Activated CD4-positive, alpha-beta T cell treated with anti-CD3 and anti-CD28 coated beads, Interleukin-2, amount 10 ng/mL, durations not matched to agents 7 days and 5 days (primary cell): ENCODE results near the gene ANGPT4. TPM values are rescaled to one million over a fixed set of nuclear protein-coding genes. Genes with fewer than 3 reads are reported as not detected.
"Not testable (repeated sequence)": the region's sequence is repeated elsewhere in the genome, so short reads cannot be mapped to it uniquely, and the experiment has no call there.

Source experiments
- CTCF ChIA-PET: fragments of 350-600 bp; sonication (Branson Sonifier 250); formaldehyde crosslinking; loops from one replicate; lab custom pipeline; 2021; ENCODE audit warnings: antibody characterized with exemption; lab: Charles Lee
- POLR2A ChIA-PET: fragments of 350-600 bp; sonication (Branson Sonifier 250); formaldehyde crosslinking; loops from one replicate; lab custom pipeline; 2021; ENCODE audit warnings: antibody characterized with exemption; lab: Charles Lee
- DNase-seq: peaks from one replicate; pipeline ENCODE4 v3.0.0-alpha.2; 2020
- H3K27ac Mint-ChIP-seq: one replicate; pipeline ENCODE4 v1.8.0; 2021; ENCODE audit warnings: mild to moderate bottlenecking, moderate library complexity, mixed read lengths
- H3K27me3 Mint-ChIP-seq: one replicate; pipeline ENCODE4 v1.8.0; 2021; ENCODE audit warnings: mixed read lengths
- H3K36me3 Mint-ChIP-seq: one replicate; pipeline ENCODE4 v1.8.0; 2021; ENCODE audit warnings: low read depth, mixed read lengths
- H3K4me1 Mint-ChIP-seq: one replicate; pipeline ENCODE4 v1.8.0; 2021; ENCODE audit warnings: mixed read lengths
- H3K4me3 Mint-ChIP-seq: one replicate; pipeline ENCODE4 v1.8.0; 2021; ENCODE audit warnings: mild to moderate bottlenecking, moderate library complexity, mixed read lengths
- H3K9me3 Mint-ChIP-seq: one replicate; pipeline ENCODE4 v1.8.0; 2021; ENCODE audit warnings: mixed read lengths
- total RNA-seq, 2 experiments: library from RNA; stranded (reverse); gene quantifications; one replicate each; pipeline ENCODE4 v1.2.3, GENCODE V29; 2021

Gene ANGPT4
- total RNA-seq, 2 experiments from 2014 or later: not detected

- Mint-ChIP-seq H3K27me3 (no peaks in the 10 kb centered on the region), H3K9me3 (peaks cover 4% of the 10 kb centered on the region), H3K36me3 (peaks cover 11% of the 10 kb centered on the region), H3K27ac (peak overlapping the region; percentile 83), H3K4me1 (peaks cover 36% of the 10 kb centered on the region), H3K4me3 (peak overlapping the region; percentile 92)
- CTCF ChIA-PET: interaction anchor here (0.7 to 2.0 kb wide), 12 partner anchors 8 to 477 kb away, joined by 3 to 7 read pairs (median 5); no protein-coding TSS in a partner anchor
- no peak for DNase-seq
- POLR2A ChIA-PET: interaction anchor here (1.2 kb wide), 1 partner anchor 11 kb away, joined by 3 read pairs; no protein-coding TSS in a partner anchor
These were observed 83.0 kb downstream of the ANGPT4 start for GRCh38 chr20:833121-833449.

- H3K4me1 Mint-ChIP-seq: peaks cover 31% of the 10 kb centered on the region
- no peak overlapping the region for H3K4me3 Mint-ChIP-seq
- no peaks in the 10 kb centered on the region for H3K27me3 Mint-ChIP-seq
- H3K36me3 Mint-ChIP-seq: peaks cover 5% of the 10 kb centered on the region
- POLR2A ChIA-PET: no interaction called here
- H3K27ac Mint-ChIP-seq: no peak overlapping the region
- no peaks in the 10 kb centered on the region for H3K9me3 Mint-ChIP-seq
- CTCF ChIA-PET: interaction anchor here (0.6 to 2.0 kb wide), 7 partner anchors 7 to 476 kb away, joined by 3 to 6 read pairs (median 5); no protein-coding TSS in a partner anchor
- no peak for DNase-seq
These were observed 84.2 kb downstream of the ANGPT4 start for GRCh38 chr20:831956-832355.

- ChIA-PET CTCF (interaction anchor here (1.0 to 2.0 kb wide), 3 partner anchors 12 to 124 kb away, joined by 3 to 6 read pairs (median 5); no protein-coding TSS in a partner anchor), POLR2A (no interaction called here)
- no peak overlapping the region for H3K4me3 Mint-ChIP-seq
- H3K4me1 Mint-ChIP-seq: peaks cover 25% of the 10 kb centered on the region
- H3K27ac Mint-ChIP-seq: no peak overlapping the region
- H3K27me3 Mint-ChIP-seq: no peaks in the 10 kb centered on the region
- peaks cover under 1% of the 10 kb centered on the region for H3K36me3 Mint-ChIP-seq
- no peak for DNase-seq
- H3K9me3 Mint-ChIP-seq: no peaks in the 10 kb centered on the region
These were observed 84.9 kb downstream of the ANGPT4 start for GRCh38 chr20:831251-831650.

GRCh38 chr20:830011-830521, 86.1 kb downstream of the ANGPT4 start:
- DNase-seq: no peak
- Mint-ChIP-seq H3K36me3 (no peaks in the 10 kb centered on the region), H3K27me3 (no peaks in the 10 kb centered on the region), H3K4me3 (no peak overlapping the region), H3K4me1 (peaks cover 19% of the 10 kb centered on the region), H3K9me3 (no peaks in the 10 kb centered on the region), H3K27ac (no peak overlapping the region)
- POLR2A ChIA-PET: no interaction called here
- CTCF ChIA-PET: interaction anchor here (0.9 kb wide), 1 partner anchor 131 kb away, joined by 3 read pairs; no protein-coding TSS in a partner anchor

GRCh38 chr20:829551-829950, 86.6 kb downstream of the ANGPT4 start:
- H3K27ac Mint-ChIP-seq: no peak overlapping the region
- no peaks in the 10 kb centered on the region for H3K27me3 Mint-ChIP-seq
- no peaks in the 10 kb centered on the region for H3K9me3 Mint-ChIP-seq
- ChIA-PET CTCF (interaction anchor here (2.6 kb wide), 1 partner anchor 127 kb away, joined by 8 read pairs; no protein-coding TSS in a partner anchor), POLR2A (no interaction called here)
- peaks cover 15% of the 10 kb centered on the region for H3K4me1 Mint-ChIP-seq
- H3K4me3 Mint-ChIP-seq: no peak overlapping the region
- DNase-seq: no peak
- H3K36me3 Mint-ChIP-seq: no peaks in the 10 kb centered on the region

- Mint-ChIP-seq H3K27ac (peak overlapping the region; percentile 13), H3K27me3 (no peaks in the 10 kb centered on the region), H3K4me1 (peaks cover 13% of the 10 kb centered on the region), H3K9me3 (no peaks in the 10 kb centered on the region), H3K36me3 (no peaks in the 10 kb centered on the region), H3K4me3 (no peak overlapping the region)
- POLR2A ChIA-PET: no interaction called here
- DNase-seq: no peak
- CTCF ChIA-PET: interaction anchor here (2.6 kb wide), 1 partner anchor 128 kb away, joined by 8 read pairs; no protein-coding TSS in a partner anchor
These were observed 87.1 kb downstream of the ANGPT4 start for GRCh38 chr20:828987-829386.

- DNase-seq, H3K27me3 Mint-ChIP-seq, H3K27ac Mint-ChIP-seq, H3K9me3 Mint-ChIP-seq, POLR2A ChIA-PET, H3K4me3 Mint-ChIP-seq, H3K36me3 Mint-ChIP-seq, H3K4me1 Mint-ChIP-seq: not testable (repeated sequence)
- CTCF ChIA-PET: interaction anchor here (0.6 to 2.6 kb wide), 3 partner anchors 50 to 385 kb away, joined by 3 to 8 read pairs (median 3); no protein-coding TSS in a partner anchor
These were observed 88.2 kb downstream of the ANGPT4 start for GRCh38 chr20:827981-828380.

GRCh38 chr20:826695-827323, 89.3 kb downstream of the ANGPT4 start:
- no peaks in the 10 kb centered on the region for H3K27me3 Mint-ChIP-seq
- ChIA-PET CTCF (interaction anchor here (0.6 to 2.6 kb wide), 2 partner anchors 28 to 130 kb away, joined by 3 to 8 read pairs; no protein-coding TSS in a partner anchor), POLR2A (no interaction called here)
- H3K9me3 Mint-ChIP-seq: no peaks in the 10 kb centered on the region
- H3K4me3 Mint-ChIP-seq: no peak overlapping the region
- H3K4me1 Mint-ChIP-seq: peaks cover 7% of the 10 kb centered on the region
- H3K27ac Mint-ChIP-seq: no peak overlapping the region
- no peak for DNase-seq
- no peaks in the 10 kb centered on the region for H3K36me3 Mint-ChIP-seq

- Mint-ChIP-seq H3K27me3 (no peaks in the 10 kb centered on the region), H3K36me3 (no peaks in the 10 kb centered on the region), H3K4me3 (no peak overlapping the region), H3K27ac (no peak overlapping the region), H3K4me1 (peaks cover 7% of the 10 kb centered on the region), H3K9me3 (no peaks in the 10 kb centered on the region)
- ChIA-PET CTCF (interaction anchor here (0.6 kb wide), 1 partner anchor 27 kb away, joined by 3 read pairs; no protein-coding TSS in a partner anchor), POLR2A (no interaction called here)
- no peak for DNase-seq
These were observed 90.3 kb downstream of the ANGPT4 start for GRCh38 chr20:825710-826421.

GRCh38 chr20:824916-825315, 91.2 kb downstream of the ANGPT4 start:
- Mint-ChIP-seq H3K9me3 (no peaks in the 10 kb centered on the region), H3K4me3 (no peak overlapping the region), H3K36me3 (no peaks in the 10 kb centered on the region), H3K27me3 (no peaks in the 10 kb centered on the region), H3K4me1 (peaks cover 9% of the 10 kb centered on the region), H3K27ac (peak overlapping the region; percentile 17)
- ChIA-PET CTCF (interaction anchor here (0.6 to 1.4 kb wide), 2 partner anchors 8 to 24 kb away, joined by 3 to 6 read pairs; partner anchors contain the start of gene FAM110A), POLR2A (no interaction called here)
- DNase-seq: no peak

- CTCF ChIA-PET: interaction anchor here (0.6 to 1.4 kb wide), 2 partner anchors 8 to 24 kb away, joined by 3 to 6 read pairs; partner anchors contain the start of gene FAM110A
- no peak for DNase-seq
- no peak overlapping the region for H3K27ac Mint-ChIP-seq
- H3K4me1 Mint-ChIP-seq: peaks cover 13% of the 10 kb centered on the region
- H3K27me3 Mint-ChIP-seq: no peaks in the 10 kb centered on the region
- POLR2A ChIA-PET: no interaction called here
- no peaks in the 10 kb centered on the region for H3K36me3 Mint-ChIP-seq
- H3K9me3 Mint-ChIP-seq: no peaks in the 10 kb centered on the region
- H3K4me3 Mint-ChIP-seq: no peak overlapping the region
These were observed 91.6 kb downstream of the ANGPT4 start for GRCh38 chr20:824490-824889.

GRCh38 chr20:823574-823902, 92.6 kb downstream of the ANGPT4 start:
- H3K4me1 Mint-ChIP-seq: peaks cover 12% of the 10 kb centered on the region
- no peaks in the 10 kb centered on the region for H3K9me3 Mint-ChIP-seq
- no peaks in the 10 kb centered on the region for H3K36me3 Mint-ChIP-seq
- POLR2A ChIA-PET: no interaction called here
- CTCF ChIA-PET: interaction anchor here (1.6 kb wide), 1 partner anchor 10 kb away, joined by 7 read pairs; the partner anchor contains the start of gene FAM110A
- H3K27me3 Mint-ChIP-seq: no peaks in the 10 kb centered on the region
- H3K4me3 Mint-ChIP-seq: no peak overlapping the region
- no peak for DNase-seq
- H3K27ac Mint-ChIP-seq: no peak overlapping the region
